ENCODE results near the gene UGCG. TPM values are rescaled to one million over a fixed set of nuclear protein-coding genes. Genes with fewer than 3 reads are reported as not detected.

UGCG gene
- total and polyA plus RNA-seq, 2 of the 8 experiments (the other 6 are each of a cell fraction or from before 2014, with no cell fraction given), result 14.9 to 34.0 TPM

GRCh38 chr9:111966124-111966723 is 69.6 kb downstream of the UGCG start:
- Histone ChIP-seq H3K4me3 (ENCODE audit: extremely low read depth in 1 of 4, insufficient read depth in 2 of 4, low read depth in 3 of 4, low read length in 4 of 4) (no peak overlapping the region), H3K14ac (ENCODE audit: insufficient read length) (no peak overlapping the region), H4K5ac (ENCODE audit: insufficient read length, low read depth, low read length) (no peak overlapping the region), H3K4me2 (ENCODE audit: insufficient read depth in 1 of 2, low read depth in 2 of 2, low read length in 2 of 2) (no peak overlapping the region), H3K9ac (replicated peaks in 1 of 4; ENCODE audit: extremely low read depth in 1 of 4, low read depth in 3 of 4, low read length in 3 of 4) (no peak overlapping the region), H3K4ac (replicated peaks; ENCODE audit: insufficient read length, low read depth, low read length) (no peak overlapping the region), H3K27ac (ENCODE audit: low read depth, low read length) (no peak overlapping the region), H3K79me2 (ENCODE audit: control insufficient read depth in 1 of 2, insufficient read depth in 2 of 2, low read length in 2 of 2) (no peaks in the 10 kb centered on the region), H4K91ac (replicated peaks; ENCODE audit: insufficient read length, low read length) (no peak overlapping the region), H2BK12ac (ENCODE audit: low read depth, low read length) (no peak overlapping the region), H2AK5ac (ENCODE audit: low read depth, low read length) (no peak overlapping the region), H2BK5ac (ENCODE audit: low read depth, low read length) (no peak overlapping the region), H3K4me1 (replicated peaks in 1 of 4; ENCODE audit: control insufficient read depth in 3 of 4, insufficient read depth in 4 of 4, low read length in 3 of 4) (no peaks in the 10 kb centered on the region), H3K56ac (replicated peaks; ENCODE audit: insufficient read length, low read depth, low read length) (no peak overlapping the region), H4K8ac (ENCODE audit: extremely low read depth, insufficient read depth, low read length) (no peak overlapping the region), H3K79me1 (ENCODE audit: low read depth, low read length) (no peaks in the 10 kb centered on the region), H3K18ac (ENCODE audit: extremely low read depth, low read length) (no peak overlapping the region), H3K9me3 (ENCODE audit: insufficient read depth in 2 of 2, low read depth in 1 of 2, low read length in 1 of 2) (no peaks in the 10 kb centered on the region), H2BK20ac (ENCODE audit: low read length) (no peak overlapping the region), H4K20me1 (replicated peaks in 1 of 2; ENCODE audit: control insufficient read depth in 1 of 2, insufficient read depth in 2 of 2, low read length in 2 of 2) (no peaks in the 10 kb centered on the region), H3K36me3 (ENCODE audit: control insufficient read depth in 2 of 4, insufficient read depth in 4 of 4, low read length in 3 of 4) (no peaks in the 10 kb centered on the region; a peak in 1 of 8 replicates), H2AFZ (ENCODE audit: low read length) (no peak overlapping the region), H3K27me3 (replicated peaks in 1 of 4; ENCODE audit: control insufficient read depth in 3 of 4, extremely low read depth in 1 of 4, insufficient read depth in 3 of 4, low read length in 3 of 4) (no peaks in the 10 kb centered on the region), H2BK15ac (ENCODE audit: low read length) (no peak overlapping the region), H2BK120ac (replicated peaks; ENCODE audit: low read depth, low read length) (no peak overlapping the region), H3K23ac (ENCODE audit: insufficient read length) (no peak overlapping the region), H3K23me2 (ENCODE audit: low read depth, low read length) (no peaks in the 10 kb centered on the region; the same call in 1 of the 2 replicates)
- WGBS, 2 experiments (ENCODE audit: extremely low coverage in 1 of 2, insufficient coverage in 1 of 2, insufficient read length in 1 of 2, insufficient replicate concordance in 2 of 2, low coverage in 1 of 2, low lambda C conversion rate in 2 of 2, missing lambda C conversion rate in 1 of 2), result 93% methylated on average over 15 of the region's 15 CpGs; no CpG with 5 or more reads in 1 of the 2 experiments
- DNase-seq (ENCODE audit: low read depth in 1 of 2, low spot score in 2 of 2) (no peak), FAIRE-seq (no peak)
- ChIA-PET CTCF (ENCODE audit: partially characterized antibody) (interaction anchor here (1.5 kb wide), 1 partner anchor 108 kb away, joined by 4 read pairs; no protein-coding TSS in a partner anchor), POLR2A (ENCODE audit: partially characterized antibody) (no interaction called here)
- no peak for TF ChIP-seq EZH2 (IDR thresholded peaks at IDR 0.05; ENCODE audit: low read depth, low read length, severe bottlenecking)
- no peak for TF ChIP-seq SUZ12 (IDR thresholded peaks at IDR 0.05; ENCODE audit: low read length)

All from H1 (cell line).